Measurements from ENCODE around the gene C10orf95. TPM values are rescaled to one million over a fixed set of nuclear protein-coding genes. Genes with fewer than 3 reads are reported as not detected.
A peak's percentile ranks its signal among the peaks of the same experiment; 100 is the strongest.

C10orf95 gene
- total RNA-seq, 1 donor from 2014 or later = 0.20 TPM

DNA sequence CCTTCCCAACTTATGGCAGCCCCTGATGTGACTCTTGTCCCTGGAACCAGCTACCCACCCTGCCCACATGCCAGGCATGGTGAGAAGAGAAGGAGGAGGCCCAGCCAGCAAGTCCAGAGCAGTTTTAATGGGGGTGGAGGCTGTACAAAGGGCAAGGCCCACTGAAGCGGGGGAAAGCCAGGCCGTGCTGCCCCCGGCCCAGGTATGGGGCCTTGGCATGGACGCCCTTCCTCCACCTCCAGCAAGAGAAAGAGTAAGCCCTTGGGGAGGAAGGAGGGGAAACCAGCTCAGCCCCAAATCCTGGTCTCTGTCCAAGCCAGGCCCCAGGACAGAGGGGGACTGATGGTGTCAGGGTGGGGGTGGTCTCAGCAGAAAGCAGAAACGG lies 48.8 kb downstream of the C10orf95 start:
- no peaks in the 10 kb centered on the region for H3K27me3 Mint-ChIP-seq (ENCODE audit: low read depth, unreplicated experiment)
- DNase-seq (ENCODE audit: low read depth) = no peak
- no peak overlapping the region for H3K4me3 Mint-ChIP-seq (ENCODE audit: unreplicated experiment)
- TF ChIP-seq EZH2 (IDR thresholded peaks at IDR 0.05; ENCODE audit: insufficient read depth, low read length) = no peak
- TF ChIP-seq, protein P1, sequence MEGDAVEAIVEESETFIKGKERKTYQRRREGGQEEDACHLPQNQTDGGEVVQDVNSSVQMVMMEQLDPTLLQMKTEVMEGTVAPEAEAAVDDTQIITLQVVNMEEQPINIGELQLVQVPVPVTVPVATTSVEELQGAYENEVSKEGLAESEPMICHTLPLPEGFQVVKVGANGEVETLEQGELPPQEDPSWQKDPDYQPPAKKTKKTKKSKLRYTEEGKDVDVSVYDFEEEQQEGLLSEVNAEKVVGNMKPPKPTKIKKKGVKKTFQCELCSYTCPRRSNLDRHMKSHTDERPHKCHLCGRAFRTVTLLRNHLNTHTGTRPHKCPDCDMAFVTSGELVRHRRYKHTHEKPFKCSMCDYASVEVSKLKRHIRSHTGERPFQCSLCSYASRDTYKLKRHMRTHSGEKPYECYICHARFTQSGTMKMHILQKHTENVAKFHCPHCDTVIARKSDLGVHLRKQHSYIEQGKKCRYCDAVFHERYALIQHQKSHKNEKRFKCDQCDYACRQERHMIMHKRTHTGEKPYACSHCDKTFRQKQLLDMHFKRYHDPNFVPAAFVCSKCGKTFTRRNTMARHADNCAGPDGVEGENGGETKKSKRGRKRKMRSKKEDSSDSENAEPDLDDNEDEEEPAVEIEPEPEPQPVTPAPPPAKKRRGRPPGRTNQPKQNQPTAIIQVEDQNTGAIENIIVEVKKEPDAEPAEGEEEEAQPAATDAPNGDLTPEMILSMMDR (IDR thresholded peaks at IDR 0.05; ENCODE audit: insufficient read depth, low read depth, low read length) = no peak
- H3K27me3 ChIP-seq (ENCODE audit: insufficient read depth, low read length) = no peaks in the 10 kb centered on the region
- H3K9me3 Mint-ChIP-seq (ENCODE audit: unreplicated experiment) = no peaks in the 10 kb centered on the region
- no peak overlapping the region for H3K9ac ChIP-seq (ENCODE audit: low read length)
- H3K4me3 ChIP-seq (ENCODE audit: insufficient read depth, low read depth, low read length) = no peak overlapping the region
- no peaks in the 10 kb centered on the region for H3K36me3 ChIP-seq (ENCODE audit: insufficient read depth, low read length)
- no peak overlapping the region for H3K27ac ChIP-seq (ENCODE audit: low read depth, low read length)
- peaks cover 19% of the 10 kb centered on the region for H3K4me1 Mint-ChIP-seq (ENCODE audit: low read depth, unreplicated experiment)
- H3K36me3 Mint-ChIP-seq (ENCODE audit: low read depth, unreplicated experiment) = peaks cover 6% of the 10 kb centered on the region
- H3K4me1 ChIP-seq (ENCODE audit: insufficient read depth, low read length) = peaks cover 20% of the 10 kb centered on the region
- no peaks in the 10 kb centered on the region for H3K79me2 ChIP-seq (ENCODE audit: insufficient read depth, low read length)
- H3K27ac Mint-ChIP-seq (ENCODE audit: unreplicated experiment) = peak overlapping the region; percentile 81
- peaks cover 12% of the 10 kb centered on the region for H4K20me1 ChIP-seq (ENCODE audit: insufficient read depth, low read length)
- H3K4me2 ChIP-seq (ENCODE audit: low read length) = no peak overlapping the region
- H3K9me3 ChIP-seq (ENCODE audit: insufficient read depth, low read depth, low read length) = no peaks in the 10 kb centered on the region
- no peak overlapping the region for H2AFZ ChIP-seq (ENCODE audit: low read depth, low read length)
- no peak for FAIRE-seq

DNA sequence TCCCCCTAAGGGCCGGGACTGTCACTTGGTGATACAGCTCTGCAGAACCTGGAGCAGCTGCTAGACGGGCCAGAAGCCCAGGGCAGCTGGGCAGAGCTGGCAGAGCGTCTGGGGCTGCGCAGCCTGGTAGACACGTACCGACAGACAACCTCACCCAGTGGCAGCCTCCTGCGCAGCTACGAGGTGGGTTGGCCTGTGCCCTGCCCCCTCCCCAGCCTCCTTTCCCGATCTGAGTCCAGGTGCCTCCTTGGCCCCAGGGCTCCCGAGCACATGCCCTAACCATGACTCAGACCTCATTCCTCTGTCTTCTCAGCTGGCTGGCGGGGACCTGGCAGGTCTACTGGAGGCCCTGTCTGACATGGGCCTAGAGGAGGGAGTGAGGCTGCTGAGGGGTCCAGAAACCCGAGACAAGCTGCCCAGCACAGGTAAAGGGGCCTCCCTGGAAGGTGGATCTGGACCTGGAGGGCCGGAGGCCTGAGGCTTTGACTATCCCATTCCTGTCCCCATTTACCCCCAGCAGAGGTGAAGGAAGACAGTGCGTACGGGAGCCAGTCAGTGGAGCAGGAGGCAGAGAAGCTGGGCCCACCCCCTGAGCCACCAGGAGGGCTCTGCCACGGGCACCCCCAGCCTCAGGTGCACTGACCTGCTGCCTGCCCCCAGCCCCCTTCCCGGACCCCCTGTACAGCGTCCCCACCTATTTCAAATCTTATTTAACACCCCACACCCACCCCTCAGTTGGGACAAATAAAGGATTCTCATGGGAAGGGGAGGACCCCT lies 49.4 kb downstream of the C10orf95 start:
- peak overlapping the region; percentile 87 for H3K27ac Mint-ChIP-seq (ENCODE audit: unreplicated experiment)
- peak; percentile 39 for DNase-seq (ENCODE audit: low read depth)

More for the DNA sequence above, 49.4 kb downstream of the C10orf95 start:
- H2AFZ ChIP-seq (ENCODE audit: low read depth, low read length) = no peak overlapping the region
- H3K79me2 ChIP-seq (ENCODE audit: insufficient read depth, low read length) = peaks cover 2% of the 10 kb centered on the region
- H4K20me1 ChIP-seq (ENCODE audit: insufficient read depth, low read length) = peaks cover 12% of the 10 kb centered on the region
- no peak overlapping the region for H3K4me3 Mint-ChIP-seq (ENCODE audit: unreplicated experiment)
- H3K9me3 ChIP-seq (ENCODE audit: insufficient read depth, low read depth, low read length) = no peaks in the 10 kb centered on the region
- no peak overlapping the region for H3K4me3 ChIP-seq (ENCODE audit: insufficient read depth, low read depth, low read length)
- peaks cover 20% of the 10 kb centered on the region for H3K4me1 ChIP-seq (ENCODE audit: insufficient read depth, low read length)
- TF ChIP-seq, protein P1 (IDR thresholded peaks at IDR 0.05; ENCODE audit: insufficient read depth, low read depth, low read length) = no peak
- TF ChIP-seq EZH2 (IDR thresholded peaks at IDR 0.05; ENCODE audit: insufficient read depth, low read length) = no peak
- H3K27ac ChIP-seq (ENCODE audit: low read depth, low read length) = no peak overlapping the region
- H3K27me3 ChIP-seq (ENCODE audit: insufficient read depth, low read length) = no peaks in the 10 kb centered on the region
- no peaks in the 10 kb centered on the region for H3K9me3 Mint-ChIP-seq (ENCODE audit: unreplicated experiment)
- H3K36me3 ChIP-seq (ENCODE audit: insufficient read depth, low read length) = no peaks in the 10 kb centered on the region
- peaks cover 22% of the 10 kb centered on the region for H3K4me1 Mint-ChIP-seq (ENCODE audit: low read depth, unreplicated experiment)
- H3K27me3 Mint-ChIP-seq (ENCODE audit: low read depth, unreplicated experiment) = no peaks in the 10 kb centered on the region
- no peak for FAIRE-seq
- H3K9ac ChIP-seq (ENCODE audit: low read length) = no peak overlapping the region
- H3K36me3 Mint-ChIP-seq (ENCODE audit: low read depth, unreplicated experiment) = peaks cover 6% of the 10 kb centered on the region
- H3K4me2 ChIP-seq (ENCODE audit: low read length) = no peak overlapping the region
